ENCODE results near the gene SRR. TPM values are rescaled to one million over a fixed set of nuclear protein-coding genes. Genes with fewer than 3 reads are reported as not detected.

The SRR gene
- total and polyA plus RNA-seq, 9 of the 15 experiments (the other 6 are each of a cell fraction or from before 2014, with no cell fraction given) = 5.0 to 19.4 (median 7.9) TPM

GRCh38 chr17:2266865-2267228 is 36.9 kb upstream of the SRR start (continued):
- TF ChIP-seq SFPQ (IDR thresholded peaks at IDR 0.05; ENCODE audit: low read depth, low read length) (no peak), POLR2G (IDR thresholded peaks at IDR 0.05; ENCODE audit: low read depth, low read length) (no peak), SIN3B (IDR thresholded peaks at IDR 0.05; ENCODE audit: low read depth) (no peak), ZBTB8A (IDR thresholded peaks at IDR 0.05; ENCODE audit: partially characterized antibody) (no peak), AFF1 (IDR thresholded peaks at IDR 0.05; ENCODE audit: low read depth in 1 of 2, partially characterized antibody in 2 of 2) (no peak), ZNF655 (CRISPR knock-in tag; IDR thresholded peaks at IDR 0.05) (no peak), SUPT5H (IDR thresholded peaks at IDR 0.05) (no peak), SRSF1 (IDR thresholded peaks at IDR 0.05; ENCODE audit: low read depth, low read length) (no peak), GTF3C2 (IDR thresholded peaks at IDR 0.05; ENCODE audit: borderline replicate concordance, extremely low read depth, insufficient read length) (no peak)
